DND-41 (cell line): ENCODE results near the gene TUBAL3.

Source experiments
- CTCF ChIP-seq: IDR thresholded peaks from 2 replicates; pipeline ENCODE4 v1.5.1; 2012; ENCODE audit warnings: borderline replicate concordance, low read length, moderate library complexity, mild to moderate bottlenecking; ENCODE audit not compliant: poor library complexity, severe bottlenecking; ENCODE audit errors: extremely low read depth
- EZH2 ChIP-seq: IDR thresholded peaks from 3 replicates; pipeline ENCODE4 v1.6.1; 2012; ENCODE audit warnings: borderline replicate concordance, low read depth, mild to moderate bottlenecking, moderate library complexity, low read length, inconsistent platforms; ENCODE audit not compliant: severe bottlenecking

GRCh38 chr10:5360318-5360915, 44.2 kb downstream of the TUBAL3 start:
- TF ChIP-seq CTCF (no peak), EZH2 (no peak)
